Lung (tissue), 12 donors: Measurements from ENCODE around the gene CYB5R4. TPM values are rescaled to one million over a fixed set of nuclear protein-coding genes. Genes with fewer than 3 reads are reported as not detected.

Experiments used
- ATAC-seq: fragments of 200-7000 bp; cut with Tn5 transposase; one replicate; pipeline ENCODE4 v1.9.1; 2020; ENCODE audit warnings: moderate number of reproducible peaks; ENCODE audit not compliant: insufficient read depth, low FRiP score
- DNase-seq, 3 donors: peaks; one replicate each; pipeline ENCODE4 v3.0.0-alpha.2; 2013 to 2017
- H3K27ac ChIP-seq, 2 donors: one replicate each; pipeline ENCODE4 v1.5.1; 2013; ENCODE audit warnings: mild to moderate bottlenecking in 2 of 2, moderate library complexity in 2 of 2, control low read depth in 1 of 2, inconsistent platforms in 1 of 2, low read depth in 1 of 2, low read length in 1 of 2
- H3K27me3 ChIP-seq, 3 donors: one replicate each; pipeline ENCODE4 v1.5.1; 2013; ENCODE audit warnings: low read length in 2 of 3; ENCODE audit not compliant: control insufficient read depth in 3 of 3, insufficient read depth in 3 of 3
- H3K36me3 ChIP-seq, 4 donors: one replicate each; pipeline ENCODE4 v1.5.1; 2013; ENCODE audit warnings: low read length in 4 of 4, mild to moderate bottlenecking in 1 of 4, moderate library complexity in 1 of 4; ENCODE audit not compliant: control insufficient read depth in 4 of 4, insufficient read depth in 4 of 4
- H3K4me1 ChIP-seq, 5 donors: one replicate each; pipeline ENCODE4 v1.5.1; 2013; ENCODE audit warnings: low read length in 5 of 5, mild to moderate bottlenecking in 2 of 5, moderate library complexity in 1 of 5; ENCODE audit not compliant: control insufficient read depth in 5 of 5, insufficient read depth in 5 of 5
- H3K4me3 ChIP-seq: one replicate; pipeline ENCODE4 v1.5.1; 2013; ENCODE audit warnings: mild to moderate bottlenecking, control low read depth, moderate library complexity
- H3K9ac ChIP-seq, 2 donors: one replicate each; pipeline ENCODE4 v1.5.1; 2013; ENCODE audit warnings: low read length in 2 of 2, control low read depth in 1 of 2; ENCODE audit not compliant: insufficient read depth in 1 of 2
- H3K9me3 ChIP-seq, 4 donors: one replicate each; pipeline ENCODE4 v1.5.1; 2013; ENCODE audit warnings: low read length in 3 of 4, mild to moderate bottlenecking in 1 of 4, moderate library complexity in 1 of 4; ENCODE audit not compliant: control insufficient read depth in 4 of 4, insufficient read depth in 3 of 4
- CTCF ChIP-seq: IDR thresholded peaks from 2 replicates; pipeline ENCODE4 v1.5.1; 2012; ENCODE audit warnings: mild to moderate bottlenecking; ENCODE audit errors: control extremely low read depth, extremely low read depth
- WGBS, 2 donors: extraction: QIAGEN DNeasy Blood & Tissue Kit; methylation state at CpG; one replicate each; pipeline ENCODE4 v1.1.7; 2013; 5-methylcytosine and 5-hydroxymethylcytosine counted together
- polyA plus RNA-seq, 2 donors: library from polyadenylated mRNA; stranded (reverse); fragments of 200-250 nt; gene quantifications; one replicate each; pipeline ENCODE4 v1.2.1, GENCODE V29; 2013
- total RNA-seq, 2 donors: library from RNA; depleted of rRNA in 1 of 2; stranded (reverse); fragments of >200 nt in 1 of 2; gene quantifications; one replicate each; pipeline ENCODE4 v1.2.1, GENCODE V29; 2014 to 2021
- donor health status: control.
- donor health status: control.
- donor health status: Bipolar disorder and iron deficiency.
- donor health status: healthy.
- donor health status: DM: yes; HTN: yes; CAD: no.

CYB5R4 gene
- total and polyA plus RNA-seq, 4 donors: 4.6 to 41.4 (median 24.9) TPM

DNA sequence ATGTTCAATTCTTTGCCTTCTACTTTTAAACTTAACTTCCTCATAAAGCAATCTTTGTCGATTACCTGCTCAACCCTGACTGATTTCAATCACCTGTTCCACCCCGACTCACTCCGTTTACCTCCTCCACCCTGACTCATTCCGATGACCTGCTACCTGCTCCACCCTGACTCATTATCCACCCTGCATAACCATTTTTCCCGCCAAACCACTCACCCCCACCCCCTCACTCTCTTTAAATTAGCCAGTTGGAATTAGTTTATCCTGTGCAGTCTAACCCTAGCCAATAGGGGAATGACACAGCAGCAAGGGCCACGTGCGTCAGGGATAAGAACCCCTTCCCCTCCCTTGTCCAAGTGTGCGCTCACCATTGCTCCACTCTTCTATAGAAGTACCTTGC, 117.4 kb downstream of the CYB5R4 start:
- H3K36me3 ChIP-seq: no peaks in the 10 kb centered on the region
- no peaks in the 10 kb centered on the region for H3K27me3 ChIP-seq
- peaks cover 0 to 4% (median 0%) of the 10 kb centered on the region in 5 donors for H3K4me1 ChIP-seq
- H3K4me3 ChIP-seq: no peak overlapping the region
- no peak for ATAC-seq
- H3K9ac ChIP-seq: no peak overlapping the region
- no peak overlapping the region for H3K27ac ChIP-seq
- no peak for DNase-seq
- no peaks in the 10 kb centered on the region for H3K9me3 ChIP-seq
- WGBS, 2 donors: 84 to 87% methylated on average over 8 of the region's 8 CpGs
- no peak for TF ChIP-seq CTCF

DNA sequence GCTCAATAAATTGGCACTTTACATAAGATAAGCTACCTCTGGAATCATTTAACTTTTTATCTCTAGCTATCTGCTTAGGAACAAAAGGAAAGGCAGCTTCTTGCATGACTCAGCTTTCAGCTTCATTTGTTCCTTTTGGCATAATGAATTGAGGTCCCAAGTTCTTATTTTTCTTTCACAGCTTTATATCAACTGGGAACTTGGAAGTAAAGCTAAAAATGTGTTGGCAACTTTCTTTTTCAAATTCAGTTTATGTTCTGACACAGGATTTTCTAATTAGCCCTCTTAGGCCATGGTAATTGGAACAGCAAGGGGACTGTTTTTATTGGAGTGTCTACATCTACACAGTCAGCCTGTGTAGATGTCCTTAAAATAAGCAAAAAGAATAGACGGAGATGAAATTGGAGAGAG, 118.8 kb downstream of the CYB5R4 start:
- TF ChIP-seq CTCF: no peak
- WGBS, 2 donors: 35 to 65% methylated on average over 1 of the region's 1 CpG
- no peak for DNase-seq
- H3K4me1 ChIP-seq: peaks cover 0 to 4% (median 0%) of the 10 kb centered on the region in 5 donors
- H3K36me3 ChIP-seq: peaks cover 0 to 2% (median 0%) of the 10 kb centered on the region in 4 donors
- no peak overlapping the region for H3K27ac ChIP-seq
- H3K9ac ChIP-seq: no peak overlapping the region
- no peak overlapping the region for H3K4me3 ChIP-seq
- ATAC-seq: no peak
- H3K9me3 ChIP-seq: no peaks in the 10 kb centered on the region
- H3K27me3 ChIP-seq: no peaks in the 10 kb centered on the region

GRCh38 chr6:83978997-83979396, 119.5 kb downstream of the CYB5R4 start:
- DNase-seq (no peak), ATAC-seq (no peak)
- Histone ChIP-seq H3K4me3 (no peak overlapping the region), H3K9ac (no peak overlapping the region), H3K9me3 (no peaks in the 10 kb centered on the region), H3K36me3 (peaks cover 0 to 2% (median 0%) of the 10 kb centered on the region in 4 donors), H3K4me1 (peaks cover 0 to 4% (median 0%) of the 10 kb centered on the region in 5 donors), H3K27me3 (no peaks in the 10 kb centered on the region), H3K27ac (no peak overlapping the region)
- 49% methylated on average over 3 of the region's 3 CpGs for WGBS, 2 donors
- no peak for TF ChIP-seq CTCF

GRCh38 chr6:83984411-83984810, 124.9 kb downstream of the CYB5R4 start:
- no peaks in the 10 kb centered on the region for H3K27me3 ChIP-seq
- H3K9ac ChIP-seq: no peak overlapping the region
- peaks cover 0 to 2% (median 0%) of the 10 kb centered on the region in 4 donors for H3K36me3 ChIP-seq
- H3K4me1 ChIP-seq: no peaks in the 10 kb centered on the region
- ATAC-seq (no peak), DNase-seq (no peak)
- H3K9me3 ChIP-seq: no peaks in the 10 kb centered on the region
- H3K27ac ChIP-seq: no peak overlapping the region
- TF ChIP-seq CTCF: no peak
- 50 to 97% methylated on average over 1 of the region's 1 CpG for WGBS, 2 donors
- H3K4me3 ChIP-seq: no peak overlapping the region
